Tibial artery (tissue), 4 donors: ENCODE data around the gene ABCB7.

Source experiments
- DNase-seq, 2 donors: peaks; one replicate each; pipeline ENCODE4 v3.0.0-alpha.2; 2019
- H3K27ac ChIP-seq, 2 donors: fragments of 200-600 bp; sonication (generic) in 1 of 2; 1 replicate in 1 of 2; 2 replicates in 1 of 2; pipeline ENCODE4 v1.5.1; 2018 to 2019; ENCODE audit warnings: mild to moderate bottlenecking in 1 of 2
- H3K27me3 ChIP-seq, 2 donors: fragments of 200-600 bp; sonication (generic) in 1 of 2; one replicate each; pipeline versions ENCODE4 v1.5.1 to v1.6.0; 2016 to 2019
- H3K36me3 ChIP-seq, 3 donors: fragments of 200-600 bp; sonication (generic) in 2 of 3; one replicate each; pipeline ENCODE4 v1.5.1; 2016 to 2019; ENCODE audit warnings: mild to moderate bottlenecking in 2 of 3
- H3K4me1 ChIP-seq, 4 donors: fragments of 200-600 bp; sonication (generic) in 2 of 4; 1 replicate in 3 of 4; 2 replicates in 1 of 4; pipeline ENCODE4 v1.5.1; 2016 to 2019
- H3K4me3 ChIP-seq, 2 donors: fragments of 200-600 bp; sonication (generic) in 1 of 2; 1 replicate in 1 of 2; 2 replicates in 1 of 2; pipeline ENCODE4 v1.5.1; 2018 to 2019; ENCODE audit warnings: mild to moderate bottlenecking in 2 of 2
- H3K9me3 ChIP-seq, 3 donors: fragments of 200-600 bp; sonication (generic) in 1 of 3; one replicate each; pipeline ENCODE4 v1.5.1; 2016 to 2019
- intact Hi-C: fragments of 100-400 bp; cut with DNase I; formaldehyde crosslinking; loops from one replicate; pipeline ENCODE4 v1.15.0; 2023; ENCODE audit warnings: low total_unique reads
- TF ChIP-seq, protein P1 (sequence below), 2 experiments: fragments of 200-600 bp in 1 of 2; fragments of 450-650 bp in 1 of 2; IDR thresholded peaks; one replicate each; pipeline ENCODE4 v1.5.1; 2017 to 2019; ENCODE audit warnings: antibody characterized with exemption in 2 of 2, mild to moderate bottlenecking in 1 of 2, moderate library complexity in 1 of 2

The ABCB7 gene

DNA sequence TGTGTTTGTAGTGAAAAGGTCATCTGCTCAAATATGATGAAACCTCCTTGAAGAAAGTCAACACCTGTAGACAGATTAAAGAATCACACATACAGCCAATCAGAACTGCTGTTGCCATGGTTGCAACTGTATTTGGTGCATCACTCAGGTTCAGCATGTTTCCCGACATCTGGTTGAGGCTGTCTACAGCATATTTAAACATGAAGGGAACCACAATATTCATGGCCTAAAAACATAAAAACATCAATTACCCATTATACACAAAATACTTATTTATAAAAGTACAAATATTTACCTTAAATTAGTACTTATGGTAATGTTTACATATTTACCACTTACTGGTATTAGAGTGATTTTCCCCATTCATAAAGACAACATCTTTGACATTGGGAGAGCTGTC, 79.7 kb downstream of the ABCB7 start:
- TF ChIP-seq, protein P1, sequence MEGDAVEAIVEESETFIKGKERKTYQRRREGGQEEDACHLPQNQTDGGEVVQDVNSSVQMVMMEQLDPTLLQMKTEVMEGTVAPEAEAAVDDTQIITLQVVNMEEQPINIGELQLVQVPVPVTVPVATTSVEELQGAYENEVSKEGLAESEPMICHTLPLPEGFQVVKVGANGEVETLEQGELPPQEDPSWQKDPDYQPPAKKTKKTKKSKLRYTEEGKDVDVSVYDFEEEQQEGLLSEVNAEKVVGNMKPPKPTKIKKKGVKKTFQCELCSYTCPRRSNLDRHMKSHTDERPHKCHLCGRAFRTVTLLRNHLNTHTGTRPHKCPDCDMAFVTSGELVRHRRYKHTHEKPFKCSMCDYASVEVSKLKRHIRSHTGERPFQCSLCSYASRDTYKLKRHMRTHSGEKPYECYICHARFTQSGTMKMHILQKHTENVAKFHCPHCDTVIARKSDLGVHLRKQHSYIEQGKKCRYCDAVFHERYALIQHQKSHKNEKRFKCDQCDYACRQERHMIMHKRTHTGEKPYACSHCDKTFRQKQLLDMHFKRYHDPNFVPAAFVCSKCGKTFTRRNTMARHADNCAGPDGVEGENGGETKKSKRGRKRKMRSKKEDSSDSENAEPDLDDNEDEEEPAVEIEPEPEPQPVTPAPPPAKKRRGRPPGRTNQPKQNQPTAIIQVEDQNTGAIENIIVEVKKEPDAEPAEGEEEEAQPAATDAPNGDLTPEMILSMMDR (IDR thresholded peaks at IDR 0.05): no peak
- intact Hi-C loops: no loop called here
- Histone ChIP-seq H3K36me3 (no peaks in the 10 kb centered on the region), H3K4me1 (no peaks in the 10 kb centered on the region), H3K4me3 (no peak overlapping the region), H3K9me3 (no peaks in the 10 kb centered on the region), H3K27me3 (no peaks in the 10 kb centered on the region), H3K27ac (no peak overlapping the region)
- DNase-seq: no peak

DNA sequence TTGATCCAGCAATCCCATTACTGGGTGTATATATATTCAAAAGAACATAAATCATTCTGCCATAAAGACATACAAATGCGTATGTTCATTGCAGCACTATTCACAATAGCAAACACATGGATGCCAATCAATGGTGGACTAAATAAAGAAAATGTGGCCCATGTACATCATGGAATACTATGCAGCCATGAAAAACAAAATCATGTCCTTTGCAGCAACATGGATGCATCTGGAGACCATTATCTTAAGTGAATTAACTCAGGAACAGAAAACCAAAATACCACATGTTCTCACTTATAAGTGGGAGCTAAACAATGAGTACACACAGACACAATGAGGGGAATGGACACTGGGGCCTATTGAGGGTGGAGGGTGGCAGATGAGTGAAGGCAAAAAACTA, 81.6 kb downstream of the ABCB7 start:
- Histone ChIP-seq H3K9me3 (no peaks in the 10 kb centered on the region), H3K4me3 (no peak overlapping the region), H3K36me3 (peaks cover 0 to 5% (median 0%) of the 10 kb centered on the region in 3 donors), H3K27me3 (no peaks in the 10 kb centered on the region), H3K27ac (no peak overlapping the region), H3K4me1 (no peaks in the 10 kb centered on the region)
- TF ChIP-seq, protein P1 (IDR thresholded peaks at IDR 0.05): no peak
- intact Hi-C loops: no loop called here
- DNase-seq: no peak

DNA sequence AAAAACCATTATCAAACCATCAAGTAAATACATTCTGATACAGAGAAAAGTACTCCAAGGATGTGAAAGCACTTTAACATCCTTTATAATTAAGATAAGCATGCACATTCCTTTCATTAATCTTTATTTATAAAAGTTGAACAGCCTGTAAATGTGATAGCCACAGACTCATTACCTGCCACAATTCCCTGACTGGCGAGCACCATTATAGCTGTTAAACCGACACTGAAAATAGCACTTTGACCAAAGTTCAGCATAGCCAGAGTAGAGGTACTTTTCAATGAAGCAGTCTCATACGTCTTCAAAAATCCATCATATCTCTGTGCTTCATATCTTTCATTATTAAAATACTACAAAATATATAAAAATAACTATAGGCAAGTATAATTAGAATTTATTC, 84.7 kb downstream of the ABCB7 start:
- Histone ChIP-seq H3K27me3 (no peaks in the 10 kb centered on the region), H3K4me3 (no peak overlapping the region), H3K9me3 (no peaks in the 10 kb centered on the region), H3K27ac (no peak overlapping the region), H3K4me1 (no peaks in the 10 kb centered on the region), H3K36me3 (peaks cover 0 to 11% (median 0%) of the 10 kb centered on the region in 3 donors)
- TF ChIP-seq, protein P1 (IDR thresholded peaks at IDR 0.05): no peak
- no peak for DNase-seq
- intact Hi-C loops: no loop called here

DNA sequence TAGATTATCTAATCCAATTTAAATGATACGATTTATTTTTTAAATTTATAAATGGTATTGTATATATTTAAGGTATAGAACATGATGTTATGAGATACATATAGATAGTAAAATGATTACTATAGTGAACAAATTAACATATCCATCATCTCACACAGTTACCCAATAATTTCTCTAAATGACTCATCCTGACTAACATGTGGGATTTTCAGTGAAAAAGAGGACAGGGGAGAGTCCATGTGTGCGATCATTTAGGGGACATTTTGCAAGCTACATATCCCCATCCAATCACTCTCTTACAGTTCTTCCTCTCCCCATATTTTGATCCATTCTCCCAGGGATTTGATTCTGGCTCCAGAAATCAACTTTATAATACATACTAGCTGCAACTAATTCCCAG, 88.2 kb downstream of the ABCB7 start:
- TF ChIP-seq, protein P1 (IDR thresholded peaks at IDR 0.05): no peak
- H3K27me3 ChIP-seq: no peaks in the 10 kb centered on the region
- H3K4me1 ChIP-seq: no peaks in the 10 kb centered on the region
- H3K27ac ChIP-seq: no peak overlapping the region
- DNase-seq: no peak
- intact Hi-C loops: no loop called here
- peaks cover 0 to 11% (median 0%) of the 10 kb centered on the region in 3 donors for H3K36me3 ChIP-seq
- no peaks in the 10 kb centered on the region for H3K9me3 ChIP-seq
- H3K4me3 ChIP-seq: no peak overlapping the region

DNA sequence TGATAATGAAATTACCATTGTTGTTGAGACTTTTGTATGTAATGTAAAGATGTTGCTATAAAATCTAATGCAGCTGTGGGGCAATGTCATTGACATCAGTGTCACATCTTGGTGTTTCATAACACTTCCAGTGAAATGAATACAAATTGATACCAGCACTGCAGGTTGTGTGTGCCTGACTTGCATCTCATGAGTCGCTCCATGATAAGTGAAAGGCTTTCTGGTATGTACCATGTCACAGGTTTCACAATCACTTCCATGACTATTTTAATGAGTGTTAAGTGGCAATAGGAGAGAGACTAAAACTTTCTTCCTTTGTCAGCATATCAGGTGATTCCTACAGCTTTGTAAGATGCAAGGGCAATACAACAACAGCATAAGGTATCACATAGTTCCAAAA, 94.4 kb downstream of the ABCB7 start:
- H3K4me1 ChIP-seq: no peaks in the 10 kb centered on the region
- no peaks in the 10 kb centered on the region for H3K9me3 ChIP-seq
- intact Hi-C loops: no loop called here
- H3K27me3 ChIP-seq: no peaks in the 10 kb centered on the region
- no peak for DNase-seq
- no peak overlapping the region for H3K4me3 ChIP-seq
- H3K36me3 ChIP-seq: no peaks in the 10 kb centered on the region
- TF ChIP-seq, protein P1 (IDR thresholded peaks at IDR 0.05): no peak
- no peak overlapping the region for H3K27ac ChIP-seq

DNA sequence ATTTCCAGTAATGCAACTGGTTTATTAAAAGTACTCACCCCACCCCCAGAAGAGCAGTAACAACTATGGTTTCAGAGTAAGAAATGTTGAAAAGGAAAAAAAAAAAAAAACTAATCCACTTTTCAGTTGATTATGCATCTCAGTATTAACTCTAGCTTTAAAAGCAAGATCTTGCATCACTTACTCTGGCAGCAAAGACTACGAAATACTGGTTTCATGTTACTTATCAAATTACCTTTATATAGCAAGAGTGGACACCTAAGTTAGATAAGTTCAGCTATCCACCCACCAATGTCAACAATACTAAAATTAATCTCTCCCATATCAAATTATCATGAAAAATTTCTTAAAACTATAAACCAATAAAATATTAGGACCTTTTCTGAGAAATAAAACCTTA, 105.0 kb downstream of the ABCB7 start:
- TF ChIP-seq, protein P1 (IDR thresholded peaks at IDR 0.05): no peak
- Histone ChIP-seq H3K27me3 (no peaks in the 10 kb centered on the region), H3K27ac (no peak overlapping the region), H3K4me1 (no peaks in the 10 kb centered on the region), H3K9me3 (peaks cover 0 to 8% (median 0%) of the 10 kb centered on the region in 3 donors), H3K4me3 (no peak overlapping the region), H3K36me3 (peaks cover 0 to 4% (median 0%) of the 10 kb centered on the region in 3 donors)
- intact Hi-C loops: no loop called here
- DNase-seq: no peak
